ENCODE data around the gene PRKG1. TPM values are rescaled to one million over a fixed set of nuclear protein-coding genes. Genes with fewer than 3 reads are reported as not detected.

PRKG1 gene
- polyA plus RNA-seq, 3 donors = not detected

GRCh38 chr10:51528527-51528926 lies 454.2 kb downstream of the PRKG1 start:
- no peaks in the 10 kb centered on the region for H3K36me3 Mint-ChIP-seq
- no CpG with 5 or more reads among the region's 2 CpGs for WGBS (ENCODE audit: insufficient coverage)
- Histone ChIP-seq H3K4me2 (replicated peaks; ENCODE audit: extremely low read depth, low read length, poor library complexity, severe bottlenecking) (no peak overlapping the region), H3K27me3 (ENCODE audit: control insufficient read depth in 2 of 2, insufficient read depth in 2 of 2, low read length in 2 of 2) (no peaks in the 10 kb centered on the region), H3K4me3 (replicated peaks in 1 of 3; ENCODE audit: low read depth in 2 of 3, low read length in 3 of 3) (no peak overlapping the region), H3K4me1 (ENCODE audit: control insufficient read depth in 1 of 2, insufficient read depth in 2 of 2, low read length in 2 of 2) (no peaks in the 10 kb centered on the region), H3K9ac (ENCODE audit: insufficient read depth, low read length, poor library complexity, severe bottlenecking) (no peak overlapping the region), H3K79me2 (ENCODE audit: insufficient read depth, low read length) (no peaks in the 10 kb centered on the region), H3K27ac (ENCODE audit: low read depth in 1 of 2, low read length in 2 of 2) (no peak overlapping the region), H3K36me3 (replicated peaks in 1 of 2; ENCODE audit: control insufficient read depth in 1 of 2, insufficient read depth in 2 of 2, low read length in 2 of 2) (no peaks in the 10 kb centered on the region), H3K9me3 (replicated peaks in 1 of 2; ENCODE audit: control insufficient read depth in 1 of 2, insufficient read depth in 1 of 2, low read length in 2 of 2) (peaks cover 0 to 4% of the 10 kb centered on the region in 2 donors), H4K20me1 (ENCODE audit: insufficient read depth, low read length) (no peaks in the 10 kb centered on the region), H2AFZ (ENCODE audit: insufficient read depth, low read depth, low read length, poor library complexity, severe bottlenecking) (no peak overlapping the region)
- H3K27ac Mint-ChIP-seq = no peak overlapping the region
- peaks cover 0 to 4% (median 0%) of the 10 kb centered on the region in 7 donors for H3K9me3 Mint-ChIP-seq
- no peak for DNase-seq
- peaks cover 1% of the 10 kb centered on the region in 3 donors for H3K27me3 Mint-ChIP-seq (ENCODE audit: low read depth in 3 of 3)
- no peaks in the 10 kb centered on the region for H3K4me1 Mint-ChIP-seq
- intact Hi-C loops (cut with micrococcal nuclease) = no loop called here
- no peak for TF ChIP-seq CTCF (IDR thresholded peaks at IDR 0.05)
- no peak overlapping the region for H3K4me3 Mint-ChIP-seq

DNA sequence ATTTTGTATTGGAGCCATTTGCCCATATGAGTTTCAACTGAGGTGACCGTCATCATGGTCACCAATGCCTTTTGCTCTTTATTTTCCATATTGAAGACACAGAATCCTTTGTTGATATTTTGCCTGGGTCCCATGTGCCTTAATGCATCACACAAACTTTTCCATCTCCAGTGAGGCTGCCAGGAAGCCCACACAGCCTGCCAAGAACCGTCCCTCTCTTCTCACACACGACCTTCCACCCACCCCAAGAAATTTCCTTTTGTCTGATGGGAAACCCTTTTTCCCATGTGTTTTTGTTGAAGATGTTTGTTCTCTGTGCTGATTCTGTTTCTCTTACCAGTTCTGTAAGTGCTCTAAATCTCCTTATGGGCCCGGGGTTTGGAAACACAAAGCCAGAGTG lies 456.3 kb downstream of the PRKG1 start:
- no peak for DNase-seq
- Mint-ChIP-seq H3K27ac (no peak overlapping the region), H3K4me1 (no peaks in the 10 kb centered on the region), H3K27me3 (ENCODE audit: low read depth in 3 of 3) (peaks cover 0 to 1% (median 1%) of the 10 kb centered on the region in 3 donors), H3K9me3 (peaks cover 0 to 2% (median 0%) of the 10 kb centered on the region in 7 donors), H3K36me3 (no peaks in the 10 kb centered on the region), H3K4me3 (no peak overlapping the region)
- no peaks in the 10 kb centered on the region for H4K20me1 ChIP-seq (ENCODE audit: insufficient read depth, low read length)
- H3K27me3 ChIP-seq (ENCODE audit: control insufficient read depth in 2 of 2, insufficient read depth in 2 of 2, low read length in 2 of 2) = no peaks in the 10 kb centered on the region
- no peak overlapping the region for H3K4me3 ChIP-seq (replicated peaks in 1 of 3; ENCODE audit: low read depth in 2 of 3, low read length in 3 of 3)
- no peaks in the 10 kb centered on the region for H3K36me3 ChIP-seq (replicated peaks in 1 of 2; ENCODE audit: control insufficient read depth in 1 of 2, insufficient read depth in 2 of 2, low read length in 2 of 2)
- H2AFZ ChIP-seq (ENCODE audit: insufficient read depth, low read depth, low read length, poor library complexity, severe bottlenecking) = no peak overlapping the region
- no peaks in the 10 kb centered on the region for H3K79me2 ChIP-seq (ENCODE audit: insufficient read depth, low read length)
- intact Hi-C loops (cut with micrococcal nuclease) = no loop called here
- peaks cover 0 to 4% of the 10 kb centered on the region in 2 donors for H3K9me3 ChIP-seq (replicated peaks in 1 of 2; ENCODE audit: control insufficient read depth in 1 of 2, insufficient read depth in 1 of 2, low read length in 2 of 2)
- H3K9ac ChIP-seq (ENCODE audit: insufficient read depth, low read length, poor library complexity, severe bottlenecking) = no peak overlapping the region
- no peak for TF ChIP-seq CTCF (IDR thresholded peaks at IDR 0.05)
- WGBS (ENCODE audit: insufficient coverage) = 85% methylated on average over 2 of the region's 4 CpGs
- H3K4me1 ChIP-seq (ENCODE audit: control insufficient read depth in 1 of 2, insufficient read depth in 2 of 2, low read length in 2 of 2) = no peaks in the 10 kb centered on the region
- H3K27ac ChIP-seq (ENCODE audit: low read depth in 1 of 2, low read length in 2 of 2) = no peak overlapping the region
- H3K4me2 ChIP-seq (replicated peaks; ENCODE audit: extremely low read depth, low read length, poor library complexity, severe bottlenecking) = no peak overlapping the region
